GM12878 (cell line): ENCODE data around the gene SFN. TPM values are rescaled to one million over a fixed set of nuclear protein-coding genes. Genes with fewer than 3 reads are reported as not detected.

Experiments used
- ATAC-seq: fragments of 200-7000 bp; cut with Tn5 transposase; 3 replicates; pipeline ENCODE4 v1.9.1; 2020; ENCODE audit warnings: mild to moderate bottlenecking, moderate library complexity
- BruUV-seq: library from RNA; stranded (reverse); fragments of 400-500 nt; replicated peaks from 2 replicates; lab custom pipeline; 2021; lab: Mats Ljungman, UMichigan
- CTCF ChIA-PET: fragments of 300-600 bp; sonication (Branson Sonifier 250); formaldehyde crosslinking; extraction: SDS; loops from one replicate; lab custom pipeline; 2021; ENCODE audit warnings: inconsistent platforms; lab: Yijun Ruan, JAX
- POLR2A ChIA-PET: fragments of 350-600 bp; formaldehyde crosslinking; extraction: SDS; loops from one replicate; lab custom pipeline; 2021; ENCODE audit warnings: inconsistent platforms; lab: Charles Lee
- RAD21 ChIA-PET: fragments of 300-600 bp; sonication (Branson Sonifier 250); formaldehyde crosslinking; loops from one replicate; lab custom pipeline; 2023; ENCODE audit warnings: antibody characterized with exemption; ENCODE audit not compliant: unreplicated experiment; lab: Charles Lee
- SMC1A ChIA-PET: fragments of 300-600 bp; sonication (Branson Sonifier 250); formaldehyde crosslinking; loops from one replicate; lab custom pipeline; 2023; ENCODE audit not compliant: unreplicated experiment, uncharacterized antibody; lab: Charles Lee
- DNase-seq: peaks from one replicate; pipeline ENCODE4 v3.0.0-alpha.2; 2011; ENCODE audit warnings: low read depth, low spot score
- FAIRE-seq: peaks from 3 replicates; lab custom pipeline; 2011; peaks lifted over from hg19 to GRCh38; lab: Jason Lieb, UNC
- H2AFZ ChIP-seq: 2 replicates; pipeline ENCODE4 v1.6.0; 2011; ENCODE audit warnings: low read depth, low read length, control low read depth; ENCODE audit not compliant: control insufficient read depth
- H3K27ac ChIP-seq: 2 replicates; pipeline ENCODE4 v1.5.1; 2011; ENCODE audit warnings: control low read depth; ENCODE audit not compliant: control insufficient read depth, insufficient read depth
- H3K27me3 ChIP-seq, 2 experiments: replicated peaks in 1 of 2; 2 replicates each; pipeline versions ENCODE4 v1.6.0 to v1.6.1; 2011; ENCODE audit warnings: low read length in 1 of 2; ENCODE audit not compliant: control insufficient read depth in 2 of 2, insufficient read depth in 2 of 2
- H3K36me3 ChIP-seq, 2 experiments: 2 replicates each; pipeline ENCODE4 v1.5.1; 2011; ENCODE audit warnings: low read length in 1 of 2; ENCODE audit not compliant: control insufficient read depth in 2 of 2, insufficient read depth in 2 of 2
- H3K4me1 ChIP-seq: 2 replicates; pipeline ENCODE4 v1.6.1; 2011; ENCODE audit warnings: mild to moderate bottlenecking, low read length, moderate library complexity, mixed read lengths; ENCODE audit not compliant: control insufficient read depth, insufficient read depth
- H3K4me2 ChIP-seq: 2 replicates; pipeline ENCODE4 v1.6.0; 2011; ENCODE audit warnings: control low read depth; ENCODE audit not compliant: control insufficient read depth, insufficient read depth
- H3K4me3 ChIP-seq: fragments of 200-600 bp; sonication (generic); 2 replicates; pipeline ENCODE4 v1.5.1; 2016
- H3K79me2 ChIP-seq: 2 replicates; pipeline ENCODE4 v1.6.0; 2011; ENCODE audit warnings: low read length; ENCODE audit not compliant: control insufficient read depth, insufficient read depth
- H3K9ac ChIP-seq: 2 replicates; pipeline ENCODE4 v1.8.0; 2011; ENCODE audit warnings: low read length, control low read depth, mixed read lengths; ENCODE audit not compliant: control insufficient read depth, insufficient read depth
- H3K9me3 ChIP-seq: replicated peaks from 3 replicates; pipeline ENCODE4 v1.5.1; 2011; ENCODE audit warnings: mild to moderate bottlenecking, low read length; ENCODE audit not compliant: control insufficient read depth, insufficient read depth
- H4K20me1 ChIP-seq: 2 replicates; pipeline ENCODE4 v1.6.0; 2011; ENCODE audit not compliant: control insufficient read depth, insufficient read depth
- CBFB ChIP-seq: IDR thresholded peaks from 2 replicates; pipeline ENCODE4 v1.6.1; 2016; ENCODE audit warnings: antibody characterized with exemption, low read depth
- DPF2 ChIP-seq: fragments of 450-650 bp; IDR thresholded peaks from 2 replicates; pipeline ENCODE4 v1.6.1; 2017; ENCODE audit warnings: mild to moderate bottlenecking
- IKZF2 ChIP-seq, 2 experiments: fragments of 450-650 bp; IDR thresholded peaks; 2 replicates each; pipeline ENCODE4 v1.6.1; 2017; ENCODE audit warnings: mild to moderate bottlenecking in 2 of 2, moderate library complexity in 2 of 2
- MTA2 ChIP-seq: fragments of 450-650 bp; IDR thresholded peaks from 2 replicates; pipeline ENCODE4 v1.6.1; 2016; ENCODE audit warnings: low read depth, mild to moderate bottlenecking, moderate library complexity
- MTA3 ChIP-seq: IDR thresholded peaks from 2 replicates; pipeline ENCODE4 v1.6.1; 2012; ENCODE audit warnings: low read length, inconsistent platforms, borderline replicate concordance
- NKRF ChIP-seq: fragments of 450-650 bp; conservative IDR thresholded peaks from 2 replicates; pipeline ENCODE4 v1.6.1; 2017; ENCODE audit warnings: mild to moderate bottlenecking, moderate library complexity
- NR2F1 ChIP-seq: fragments of 450-650 bp; conservative IDR thresholded peaks from 2 replicates; pipeline ENCODE4 v1.6.1; 2017; ENCODE audit warnings: mild to moderate bottlenecking
- RFX5 ChIP-seq: IDR thresholded peaks from 2 replicates; pipeline ENCODE4 v1.6.1; 2011; ENCODE audit warnings: low read depth, low read length, improper control_type of control experiment
- TAF1 ChIP-seq: IDR thresholded peaks from 2 replicates; pipeline ENCODE4 v1.6.1; 2011; ENCODE audit warnings: mild to moderate bottlenecking, low read depth, low read length, borderline replicate concordance
- TBL1XR1 ChIP-seq: IDR thresholded peaks from 2 replicates; pipeline ENCODE4 v1.6.1; 2012; ENCODE audit warnings: low read depth, low read length, improper control_type of control experiment
- TCF12 ChIP-seq: IDR thresholded peaks from 2 replicates; pipeline ENCODE4 v1.6.1; 2011; ENCODE audit warnings: low read depth, mild to moderate bottlenecking, low read length
- ZNF24 ChIP-seq: fragments of 450-650 bp; IDR thresholded peaks from 2 replicates; pipeline ENCODE4 v1.6.1; 2017; ENCODE audit warnings: antibody characterized with exemption, mild to moderate bottlenecking
- WGBS: methylation state at CpG from one replicate; pipeline ENCODE4 v1.1.6; 2016; ENCODE audit warnings: low lambda C conversion rate; ENCODE audit not compliant: insufficient replicate concordance, insufficient coverage; ENCODE audit errors: missing lambda C conversion rate; 5-methylcytosine and 5-hydroxymethylcytosine counted together
- in situ Hi-C: fragments of 300-500 bp; cut with MboI; formaldehyde crosslinking; loops from 9 replicates; pipeline ENCODE4 v1.14.3; 2018; ENCODE audit warnings: mixed read lengths
- intact Hi-C: fragments of 100-400 bp; cut with micrococcal nuclease; formaldehyde crosslinking; loops from one replicate; pipeline ENCODE4 v1.14.2; 2022; ENCODE audit not compliant: unreplicated experiment
- polyA plus RNA-seq, 11 experiments: library from polyadenylated mRNA; depleted of rRNA in 4 of 11; unstranded in 6 of 11; stranded (reverse) in 5 of 11; fragments of >200 nt; fragmentation: Nextera tagmentation in 4 of 11; fragmentation: Illumina TruSeq in 1 of 11; extraction: Ambion mirVana in 4 of 11; extraction: Trizol in 1 of 11; gene quantifications; 1 replicate in 1 of 11; 2 replicates in 10 of 11; pipeline versions ENCODE4 v1.2.1 to v1.2.3, GENCODE V29; 2011 to 2016; ENCODE audit warnings: inconsistent platforms in 2 of 11, missing spikeins in 2 of 11, low read depth in 1 of 11
- total RNA-seq, 4 experiments: library from RNA; depleted of rRNA in 3 of 4; stranded (reverse); fragments of >200 nt in 3 of 4; fragmentation: Illumina TruSeq in 1 of 4; extraction: Trizol in 1 of 4; gene quantifications; 2 replicates each; pipeline versions ENCODE4 v1.2.1 to v1.2.3, GENCODE V29; 2013 to 2021

SFN gene
- total and polyA plus RNA-seq, 10 of the 15 experiments (the other 5 are each of a cell fraction or from before 2014, with no cell fraction given) = 0.19 to 2.9 (median 1.0) TPM

GRCh38 chr1:26839339-26839722 lies 23.6 kb upstream of the SFN start:
- ChIA-PET CTCF (interaction anchor here (0.9 to 3.1 kb wide), 17 partner anchors 9 to 237 kb away, joined by 3 to 28 read pairs (median 7); partner anchors contain the start of genes PIGV, SFN and ZDHHC18), SMC1A (interaction anchor here (0.9 to 3.1 kb wide), 10 partner anchors 9 to 51 kb away, joined by 3 to 24 read pairs (median 8); no protein-coding TSS in a partner anchor), POLR2A (interaction anchor here (0.7 to 2.8 kb wide), 9 partner anchors 10 to 51 kb away, joined by 3 to 22 read pairs (median 7); partner anchors contain the start of genes GPN2 and ZDHHC18), RAD21 (interaction anchor here (0.8 to 3.1 kb wide), 12 partner anchors 9 to 298 kb away, joined by 3 to 28 read pairs (median 5); partner anchors contain the start of genes PIGV and ZDHHC18)
- peak overlapping the region; percentile 96 for H3K27ac ChIP-seq
- no peaks in the 10 kb centered on the region for H4K20me1 ChIP-seq
- no peaks in the 10 kb centered on the region for H3K27me3 ChIP-seq
- H3K4me2 ChIP-seq = peak overlapping the region; percentile 72
- no peaks in the 10 kb centered on the region for H3K9me3 ChIP-seq
- in situ Hi-C loops (no loop called here), intact Hi-C loops (loop anchor here (1.0 kb wide), 1 partner anchor 26 kb away; no protein-coding TSS in a partner anchor)
- 0% methylated on average over 1 of the region's 1 CpG for WGBS
- H3K4me3 ChIP-seq = no peak overlapping the region
- peak; percentile 88 for TF ChIP-seq DPF2
- TF ChIP-seq RFX5 = no peak
- TF ChIP-seq TBL1XR1 = no peak
- peak; percentile 42; the same call in 1 of the 2 replicates for TF ChIP-seq ZNF24
- TF ChIP-seq NR2F1 = no peak
- peak; percentile 13; the same call in 1 of the 2 replicates for TF ChIP-seq MTA3
- TF ChIP-seq TCF12 = no peak
- no peak for TF ChIP-seq IKZF2 (IDR thresholded peaks at IDR 0.05)
- TF ChIP-seq CBFB = 0 out of 2 replicates have a peak, but pooled peaks have one; percentile 10
- TF ChIP-seq TAF1 = no peak
- no peak for TF ChIP-seq MTA2
- no peak for TF ChIP-seq NKRF
- TSS peak; percentile 47 for BruUV-seq
- H3K4me1 ChIP-seq = peaks cover 29% of the 10 kb centered on the region
- H2AFZ ChIP-seq = no peak overlapping the region
- FAIRE-seq = no peak
- H3K9ac ChIP-seq = peak overlapping the region; percentile 69
- H3K36me3 ChIP-seq = peaks cover 12 to 34% of the 10 kb centered on the region in 2 experiments
- peak; percentile 51 for ATAC-seq
- DNase-seq = no peak
- peaks cover 11% of the 10 kb centered on the region for H3K79me2 ChIP-seq
